Effector CD8-positive, alpha-beta T cell (primary cell): Measurements from ENCODE around the gene CDON.
"Not testable (repeated sequence)": the region's sequence is repeated elsewhere in the genome, so short reads cannot be mapped to it uniquely, and the experiment has no call there.

Experiments used
- DNase-seq: peaks from one replicate; lab custom pipeline; 2025; lab: John Stamatoyannopoulos, UW

CDON gene

GRCh38 chr11:126048197-126048596 lies 14.5 kb downstream of the CDON start:
- DNase-seq = no peak

- no peak for DNase-seq
These were observed 16.0 kb downstream of the CDON start for GRCh38 chr11:126046570-126047195.

- DNase-seq = no peak
These were observed 23.0 kb downstream of the CDON start for GRCh38 chr11:126039485-126040271.

DNA sequence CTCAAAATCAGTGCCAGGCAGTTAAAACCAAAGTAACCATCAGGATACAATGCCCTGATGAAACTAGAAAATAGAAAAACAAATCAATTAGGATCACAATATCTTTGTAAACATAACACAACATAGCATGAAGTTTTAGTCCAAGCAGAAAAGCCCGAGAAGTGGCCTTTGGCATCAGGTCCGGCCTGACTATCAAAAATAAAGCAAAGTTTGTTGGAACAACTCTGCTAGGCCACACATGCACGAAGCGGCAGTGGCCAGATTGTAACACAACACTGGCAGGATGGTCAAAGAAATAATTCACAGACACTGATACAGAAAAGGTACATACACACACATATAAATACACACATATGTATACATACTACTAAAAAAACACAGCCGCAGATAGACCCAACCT lies 26.9 kb downstream of the CDON start:
- DNase-seq = no peak

GRCh38 chr11:126034933-126035425 lies 27.7 kb downstream of the CDON start:
- DNase-seq = no peak

DNA sequence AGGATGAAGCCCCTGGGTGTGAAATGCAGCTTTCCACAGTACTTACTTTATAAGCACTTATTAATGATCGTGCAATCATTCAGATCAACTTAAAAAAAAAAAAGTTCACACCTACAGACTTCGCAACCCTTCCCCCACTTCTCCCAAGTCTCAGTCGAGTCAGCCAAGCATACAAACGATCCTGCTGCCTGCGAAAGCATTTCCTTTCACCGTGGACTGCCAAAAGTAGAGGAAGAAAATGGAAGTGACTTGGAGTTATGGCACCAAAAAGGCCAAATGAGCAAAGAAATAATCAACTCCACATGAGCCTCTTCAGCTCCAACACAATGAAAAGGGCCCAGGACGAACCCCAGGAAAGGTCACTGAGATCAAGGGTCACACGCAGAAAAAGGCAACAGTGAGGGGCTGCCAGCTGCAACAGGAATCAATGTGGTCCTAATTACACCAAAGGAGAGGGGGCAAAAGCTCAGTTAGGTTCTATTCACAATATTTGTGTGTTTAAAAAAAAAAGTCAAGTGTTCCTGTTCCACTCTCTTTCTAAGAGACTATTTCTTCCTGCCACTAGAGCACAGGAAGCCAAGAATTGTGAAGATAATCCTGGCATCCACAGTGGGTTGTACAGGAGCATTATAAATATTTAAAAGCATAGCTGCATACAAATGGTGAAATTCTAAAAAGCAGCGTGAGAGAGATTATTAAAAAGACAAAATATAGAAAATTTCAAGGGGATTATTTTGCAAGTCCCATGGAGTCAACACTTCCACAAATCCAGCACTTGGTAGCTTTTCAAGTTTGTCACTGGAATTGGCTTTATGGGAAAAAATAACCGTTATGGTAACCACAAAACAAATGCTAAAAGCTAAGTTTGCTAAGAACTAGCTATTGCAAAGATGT lies 28.4 kb downstream of the CDON start:
- no peak for DNase-seq

DNA sequence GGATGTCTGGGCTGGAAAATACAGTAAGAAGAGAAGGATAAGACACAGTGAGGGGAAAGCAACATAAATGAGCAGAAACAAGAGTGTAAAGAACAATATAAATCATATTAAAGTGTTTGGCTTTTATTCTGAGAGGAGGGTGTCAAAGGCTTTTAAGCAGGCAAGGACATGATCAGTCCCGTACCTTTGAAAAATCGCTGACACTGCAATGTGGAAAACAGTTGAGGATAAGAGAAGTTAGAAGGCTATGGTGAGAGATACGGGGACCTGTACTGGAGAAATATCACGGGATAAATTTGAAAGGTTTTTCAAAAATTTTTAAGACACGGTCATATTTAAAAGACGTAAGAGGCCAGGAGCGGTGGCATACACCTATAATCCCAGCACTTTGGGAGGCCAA lies 30.3 kb downstream of the CDON start:
- no peak for DNase-seq

DNA sequence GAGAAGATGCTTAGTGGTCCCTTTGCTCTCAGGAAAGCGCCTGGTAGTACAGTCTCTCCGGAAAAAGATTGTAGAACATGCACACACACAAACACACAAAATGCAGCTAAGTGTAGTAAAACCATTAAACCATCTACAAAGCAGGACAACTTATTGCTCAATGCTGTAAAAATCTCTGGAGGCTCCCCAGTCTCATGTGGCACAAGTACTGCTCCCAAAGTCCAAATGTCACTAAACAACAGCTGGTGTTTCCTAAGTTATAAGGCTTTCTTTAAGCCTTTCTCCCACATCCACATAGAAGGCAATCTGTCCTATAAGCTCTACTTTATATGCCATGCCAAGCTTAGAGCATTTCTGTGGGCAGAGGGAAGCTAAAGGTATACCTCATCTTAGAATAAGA lies 32.9 kb downstream of the CDON start:
- no peak for DNase-seq

- no peak for DNase-seq
These were observed 33.4 kb downstream of the CDON start for GRCh38 chr11:126029237-126029636.

DNA sequence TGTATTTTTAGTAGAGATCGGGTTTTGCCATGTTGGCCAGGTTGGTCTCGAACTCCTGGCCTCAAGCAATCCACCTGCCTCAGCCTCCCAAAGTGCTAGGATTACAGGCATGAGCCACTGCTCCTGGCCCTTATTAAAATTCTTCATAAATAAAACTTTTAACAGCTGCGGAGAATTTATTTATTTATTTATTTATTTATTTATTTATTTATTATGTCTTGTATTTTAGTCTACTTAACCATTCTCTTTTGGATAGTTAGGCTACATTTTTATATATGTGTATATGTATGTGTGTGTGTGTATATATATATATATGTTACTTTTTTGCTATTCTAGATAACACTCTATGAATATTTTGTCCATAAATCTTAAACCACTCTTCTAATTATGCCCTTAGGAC lies 34.1 kb downstream of the CDON start:
- not testable (repeated sequence) for DNase-seq

GRCh38 chr11:126026579-126026978 lies 36.1 kb downstream of the CDON start:
- DNase-seq = no peak

DNA sequence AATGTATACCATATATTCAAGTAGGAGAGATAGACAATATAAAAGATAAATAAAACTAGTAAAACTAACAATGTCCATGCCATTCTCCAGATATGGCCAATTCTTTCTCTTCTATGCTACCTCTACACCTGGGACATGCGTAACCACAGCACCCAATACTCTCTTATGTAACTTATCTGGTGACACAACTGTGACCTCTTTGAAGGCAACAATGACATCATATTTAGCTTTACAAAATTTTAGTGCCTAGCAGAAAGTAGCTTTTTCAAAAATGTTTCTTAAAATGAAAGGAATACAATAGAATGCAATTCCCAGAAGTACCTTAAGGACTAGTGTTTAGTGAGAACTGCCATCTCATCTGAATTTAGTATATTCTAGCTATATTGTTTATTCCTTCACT lies 36.8 kb downstream of the CDON start:
- DNase-seq = no peak

DNA sequence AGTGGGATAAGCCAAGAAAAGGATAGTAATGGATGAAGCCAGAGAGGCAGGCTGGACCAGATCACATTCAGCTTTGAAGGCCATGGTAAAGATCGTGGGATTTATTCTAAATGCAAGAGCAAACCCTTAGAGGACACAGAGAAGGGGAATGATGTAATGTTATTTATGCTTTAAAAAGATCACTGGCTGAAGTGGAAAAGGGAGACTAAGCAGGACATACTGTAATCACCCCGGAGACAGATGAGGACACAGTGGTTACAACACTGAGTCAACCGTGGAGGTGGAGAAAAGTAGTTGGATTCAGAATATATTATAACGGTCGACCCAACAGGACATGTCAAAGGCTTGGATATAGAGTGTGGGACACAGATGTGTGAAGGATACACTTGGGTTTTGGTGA lies 38.5 kb downstream of the CDON start:
- DNase-seq = no peak

DNA sequence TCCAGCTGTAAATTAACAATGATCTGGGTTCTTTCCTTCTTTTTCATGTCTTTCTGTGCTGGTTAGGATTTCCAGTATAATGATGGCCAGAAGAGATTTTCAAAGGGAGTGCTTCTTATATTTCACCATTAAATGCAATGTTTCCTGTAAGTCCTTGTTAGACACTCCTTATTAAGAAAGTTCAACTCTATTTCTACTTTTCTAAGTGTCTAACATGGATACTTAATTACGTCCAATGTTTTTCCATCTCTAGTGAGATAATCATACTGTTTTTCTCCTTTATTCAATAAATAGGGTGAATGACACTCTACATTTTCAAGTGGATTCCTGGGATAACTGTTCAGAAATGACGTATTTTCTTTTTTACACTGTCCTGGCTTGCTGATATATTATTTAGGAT lies 49.8 kb downstream of the CDON start:
- no peak for DNase-seq

DNA sequence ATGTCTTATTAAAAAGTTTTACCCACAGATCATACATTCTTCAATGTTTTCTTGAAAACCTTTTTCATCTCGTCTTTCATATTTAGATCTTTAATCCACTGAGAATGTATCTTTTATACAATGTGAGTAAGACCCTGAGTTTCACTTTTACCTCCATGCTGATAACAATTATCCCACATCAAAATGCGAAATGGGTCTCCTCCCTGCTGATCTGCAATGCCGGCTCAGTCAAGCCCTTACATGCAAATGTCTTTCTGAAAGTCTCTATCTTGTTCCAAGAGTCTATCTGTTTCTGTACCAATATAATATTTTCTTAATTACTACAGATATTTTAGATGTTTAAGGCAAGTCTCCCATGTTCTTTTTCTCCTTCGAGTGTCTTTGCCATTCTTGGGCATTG lies 50.9 kb downstream of the CDON start:
- DNase-seq = no peak

- DNase-seq = no peak
These were observed 51.4 kb downstream of the CDON start for GRCh38 chr11:126011265-126011664.

- DNase-seq = no peak
These were observed 53.7 kb downstream of the CDON start for GRCh38 chr11:126008956-126009355.

DNA sequence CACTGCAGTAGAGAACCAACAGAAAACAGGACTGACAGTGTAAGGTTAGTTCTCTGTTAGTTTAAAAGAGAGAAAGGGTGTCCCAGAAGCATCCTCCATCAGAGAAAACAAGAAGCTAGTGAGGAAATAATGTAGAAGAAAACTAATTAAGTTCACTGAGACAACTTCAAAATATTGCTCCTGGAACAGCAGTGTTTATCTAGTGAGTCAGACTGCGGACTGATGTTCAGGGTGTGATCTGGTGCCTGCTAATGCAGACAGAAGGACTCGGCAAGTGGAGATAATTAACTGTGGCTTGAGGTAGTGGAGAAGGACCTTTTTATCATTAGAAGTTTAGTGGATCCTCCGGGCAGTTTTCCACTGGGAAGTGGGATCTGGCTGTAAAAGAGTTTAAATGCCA lies 55.4 kb downstream of the CDON start:
- no peak for DNase-seq

DNA sequence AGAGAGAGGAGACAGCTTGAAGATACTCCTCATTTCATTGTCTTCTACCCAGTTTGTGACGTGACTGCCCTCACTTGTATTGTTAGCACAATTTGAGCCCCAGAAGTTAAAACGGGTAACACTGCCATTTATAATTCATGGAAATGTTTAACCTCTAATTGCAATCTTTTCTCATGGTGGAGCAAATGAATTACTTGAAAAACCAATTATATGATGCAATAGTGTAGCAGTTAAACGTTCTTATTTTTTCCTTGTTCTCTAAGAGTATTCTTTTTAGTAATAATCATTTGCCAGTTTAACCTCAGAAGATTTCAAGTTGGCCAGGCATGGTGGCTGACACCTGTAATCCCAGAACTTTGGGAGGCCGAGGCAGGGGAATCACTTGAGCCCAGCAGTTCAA lies 56.6 kb downstream of the CDON start:
- no peak for DNase-seq

DNA sequence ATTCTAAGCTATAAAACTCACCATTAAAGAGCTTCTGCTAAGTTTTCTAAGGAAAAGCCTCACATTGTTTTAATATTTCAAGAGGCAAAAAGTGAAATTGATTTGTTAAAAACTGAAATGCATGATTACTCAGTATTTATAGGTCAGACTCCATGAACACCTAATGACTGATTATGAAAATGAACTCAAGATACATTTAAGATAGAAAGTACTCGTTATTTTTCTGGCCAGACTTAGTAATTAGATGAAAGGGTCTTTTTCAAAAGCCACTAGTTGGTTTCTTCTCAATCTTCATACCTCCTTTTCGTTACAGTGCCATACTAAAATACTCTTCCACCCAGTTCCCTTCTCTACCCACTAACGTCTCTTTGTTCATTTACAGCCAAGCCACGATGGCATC lies 60.5 kb downstream of the CDON start:
- no peak for DNase-seq

GRCh38 chr11:125999234-125999880 lies 63.3 kb downstream of the CDON start:
- DNase-seq = no peak

- no peak for DNase-seq
These were observed 64.4 kb downstream of the CDON start for GRCh38 chr11:125998267-125998666.
